HG03064 (cell line): ENCODE data around the gene ALKBH3.

Source experiments
- ATAC-seq: cut with Tn5 transposase; IDR thresholded peaks from one replicate; pipeline ENCODE4 v1.9.1; 2021; ENCODE audit warnings: low read depth; ENCODE audit not compliant: unreplicated experiment

The ALKBH3 gene

GRCh38 chr11:43936076-43936475 is 55.4 kb downstream of the ALKBH3 start:
- ATAC-seq = no peak

GRCh38 chr11:43937434-43938411 is 57.1 kb downstream of the ALKBH3 start:
- ATAC-seq = no peak

GRCh38 chr11:43941257-43941994 is 60.8 kb downstream of the ALKBH3 start:
- no peak for ATAC-seq

GRCh38 chr11:43942662-43943371 is 62.2 kb downstream of the ALKBH3 start:
- ATAC-seq = no peak

GRCh38 chr11:43943372-43943930 is 62.8 kb downstream of the ALKBH3 start:
- no peak for ATAC-seq

GRCh38 chr11:43943931-43944751 is 63.5 kb downstream of the ALKBH3 start:
- no peak for ATAC-seq

- ATAC-seq = no peak
Measured at GRCh38 chr11:43944761-43945311, 64.2 kb downstream of the ALKBH3 start.

- no peak for ATAC-seq
Measured at GRCh38 chr11:43947003-43947500, 66.4 kb downstream of the ALKBH3 start.

GRCh38 chr11:43947815-43948214 is 67.2 kb downstream of the ALKBH3 start:
- no peak for ATAC-seq

- ATAC-seq = no peak
Measured at GRCh38 chr11:43948341-43949225, 68.0 kb downstream of the ALKBH3 start.

- no peak for ATAC-seq
Measured at GRCh38 chr11:43950311-43950855, 69.8 kb downstream of the ALKBH3 start.

GRCh38 chr11:43951231-43951630 is 70.6 kb downstream of the ALKBH3 start:
- no peak for ATAC-seq

- no peak for ATAC-seq
Measured at GRCh38 chr11:43952020-43952400, 71.4 kb downstream of the ALKBH3 start.

GRCh38 chr11:43952401-43953342 is 72.0 kb downstream of the ALKBH3 start:
- ATAC-seq = no peak

- ATAC-seq = no peak
Measured at GRCh38 chr11:43953521-43953920, 72.9 kb downstream of the ALKBH3 start.

- no peak for ATAC-seq
Measured at GRCh38 chr11:43954241-43954640, 73.6 kb downstream of the ALKBH3 start.
